ENCODE data around the gene TNFAIP8.

The TNFAIP8 gene

GRCh38 chr5:119335261-119335677 is 20.6 kb upstream of the TNFAIP8 start:
- Mint-ChIP-seq H3K4me1 (peaks cover 13% of the 10 kb centered on the region), H3K9me3 (no peaks in the 10 kb centered on the region), H3K27ac (no peak overlapping the region), H3K27me3 (ENCODE audit: low read depth) (no peaks in the 10 kb centered on the region), H3K4me3 (no peak overlapping the region), H3K36me3 (ENCODE audit: low read depth) (no peaks in the 10 kb centered on the region)
- peak in 1 of 3 experiments; percentile 4 for TF ChIP-seq CTCF (IDR thresholded peaks at IDR 0.05; ENCODE audit: unreplicated experiment in 3 of 3)

- Mint-ChIP-seq H3K36me3 (ENCODE audit: low read depth) (no peaks in the 10 kb centered on the region), H3K27ac (no peak overlapping the region), H3K4me3 (no peak overlapping the region), H3K4me1 (peaks cover 18% of the 10 kb centered on the region), H3K27me3 (ENCODE audit: low read depth) (no peaks in the 10 kb centered on the region), H3K9me3 (no peaks in the 10 kb centered on the region)
- no peak for TF ChIP-seq CTCF (IDR thresholded peaks at IDR 0.05; ENCODE audit: unreplicated experiment in 3 of 3)
Observed at GRCh38 chr5:119336262-119336661, 19.6 kb upstream of the TNFAIP8 start.

GRCh38 chr5:119336845-119337580 is 18.8 kb upstream of the TNFAIP8 start:
- H3K27ac Mint-ChIP-seq: peak overlapping the region in 2 of 3 experiments; percentile 0 to 10
- peaks cover 18% of the 10 kb centered on the region for H3K4me1 Mint-ChIP-seq
- no peak overlapping the region for H3K4me3 Mint-ChIP-seq
- no peaks in the 10 kb centered on the region for H3K9me3 Mint-ChIP-seq
- H3K36me3 Mint-ChIP-seq (ENCODE audit: low read depth): no peaks in the 10 kb centered on the region
- no peaks in the 10 kb centered on the region for H3K27me3 Mint-ChIP-seq (ENCODE audit: low read depth)
- TF ChIP-seq CTCF (IDR thresholded peaks at IDR 0.05; ENCODE audit: unreplicated experiment in 3 of 3): no peak

GRCh38 chr5:119338326-119338946 is 17.4 kb upstream of the TNFAIP8 start:
- H3K36me3 Mint-ChIP-seq (ENCODE audit: low read depth): no peaks in the 10 kb centered on the region
- peaks cover 23% of the 10 kb centered on the region for H3K4me1 Mint-ChIP-seq
- H3K27me3 Mint-ChIP-seq (ENCODE audit: low read depth): no peaks in the 10 kb centered on the region

DNA sequence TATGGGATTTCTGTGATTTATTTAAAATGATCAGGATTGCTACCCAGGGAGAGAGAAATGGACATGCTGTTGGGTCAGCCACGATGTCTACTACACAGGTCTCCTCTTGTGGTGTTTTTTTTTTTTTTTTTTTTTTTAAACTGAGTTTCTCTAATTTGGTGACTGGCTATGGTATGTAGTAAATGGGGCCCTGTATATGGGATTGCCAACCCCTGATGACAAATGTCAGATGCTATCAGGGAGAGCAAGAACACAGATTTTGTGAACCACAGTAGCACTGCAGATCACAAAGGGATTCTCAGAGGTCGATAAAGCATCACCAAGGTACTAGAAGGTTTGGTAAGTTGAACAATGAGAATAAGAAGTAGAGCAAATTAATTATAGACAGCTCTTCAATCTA is 16.5 kb upstream of the TNFAIP8 start:
- no peak for TF ChIP-seq CTCF (IDR thresholded peaks at IDR 0.05; ENCODE audit: unreplicated experiment in 3 of 3)
- no peaks in the 10 kb centered on the region for H3K27me3 Mint-ChIP-seq (ENCODE audit: low read depth)
- peaks cover 24% of the 10 kb centered on the region for H3K4me1 Mint-ChIP-seq
- no peaks in the 10 kb centered on the region for H3K36me3 Mint-ChIP-seq (ENCODE audit: low read depth)
- no peak overlapping the region for H3K4me3 Mint-ChIP-seq
- no peaks in the 10 kb centered on the region for H3K9me3 Mint-ChIP-seq
- H3K27ac Mint-ChIP-seq: no peak overlapping the region

More at GRCh38 chr5:119338326-119338946, 17.4 kb upstream of the TNFAIP8 start:
- Mint-ChIP-seq H3K9me3 (no peaks in the 10 kb centered on the region), H3K27ac (no peak overlapping the region), H3K4me3 (no peak overlapping the region)
- no peak for TF ChIP-seq CTCF (IDR thresholded peaks at IDR 0.05; ENCODE audit: unreplicated experiment in 3 of 3)

Measured in nephron (organoid).